NOMO-1 treated with dmso at 0.1 percent for 144 hours (cell line): ENCODE data around the gene HOOK2.
"Not testable (repeated sequence)": the region's sequence is repeated elsewhere in the genome, so short reads cannot be mapped to it uniquely, and the experiment has no call there.

Experiments used
- DNase-seq: peaks from one replicate; lab custom pipeline; 2025; ENCODE audit not compliant: unreplicated experiment; lab: John Stamatoyannopoulos, UW

HOOK2 gene

GRCh38 chr19:12774588-12775555 is at the start of gene HOOK2:
Gene HOOK2 (minus strand): TSS chr19:12775552. CDS start chr19:12775449, 103 bp downstream.
- no peak for DNase-seq

DNA sequence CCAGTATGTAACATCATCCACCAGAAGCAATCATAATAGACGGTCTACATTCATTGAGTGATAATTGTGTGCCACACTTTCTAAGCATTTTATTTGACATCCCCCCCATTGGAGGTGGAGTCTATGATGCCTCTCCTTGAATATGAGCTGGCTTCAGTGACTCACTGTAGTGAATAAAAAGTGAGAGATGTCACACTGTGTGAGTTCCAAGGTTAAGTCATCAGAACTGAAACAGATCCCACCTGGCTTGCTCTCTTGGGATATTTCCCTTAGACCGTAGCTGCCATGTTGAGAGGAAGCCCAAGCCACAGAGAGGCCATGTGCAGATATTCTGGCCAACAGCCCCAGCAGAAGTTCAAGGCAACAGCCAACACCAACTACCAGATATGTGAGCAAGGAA is 46.4 kb upstream of the HOOK2 start:
- no peak for DNase-seq

GRCh38 chr19:12817810-12818209 is 42.5 kb upstream of the HOOK2 start:
- DNase-seq, result not testable (repeated sequence)

- DNase-seq, result not testable (repeated sequence)
Measured at GRCh38 chr19:12817188-12817587, 41.8 kb upstream of the HOOK2 start.

DNA sequence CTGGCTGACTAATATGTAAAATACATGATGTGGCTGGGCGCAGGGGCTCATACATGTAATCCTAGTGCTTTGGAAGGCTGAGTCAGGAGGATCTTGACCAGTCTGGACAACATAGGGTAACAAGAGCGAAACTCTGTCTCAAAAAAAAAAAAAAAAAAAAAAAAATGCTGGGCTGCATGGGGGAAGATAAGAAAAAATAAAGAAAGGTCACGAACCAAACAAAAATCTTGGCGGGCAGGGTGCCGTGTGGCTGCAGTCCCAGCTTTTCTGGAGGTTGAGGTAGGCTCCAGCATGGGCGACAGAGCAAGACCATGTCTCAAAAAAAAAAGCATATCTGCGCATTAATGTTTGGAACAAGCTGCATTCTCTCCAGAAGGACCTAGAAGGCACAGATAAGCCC is 39.7 kb upstream of the HOOK2 start:
- no peak for DNase-seq

DNA sequence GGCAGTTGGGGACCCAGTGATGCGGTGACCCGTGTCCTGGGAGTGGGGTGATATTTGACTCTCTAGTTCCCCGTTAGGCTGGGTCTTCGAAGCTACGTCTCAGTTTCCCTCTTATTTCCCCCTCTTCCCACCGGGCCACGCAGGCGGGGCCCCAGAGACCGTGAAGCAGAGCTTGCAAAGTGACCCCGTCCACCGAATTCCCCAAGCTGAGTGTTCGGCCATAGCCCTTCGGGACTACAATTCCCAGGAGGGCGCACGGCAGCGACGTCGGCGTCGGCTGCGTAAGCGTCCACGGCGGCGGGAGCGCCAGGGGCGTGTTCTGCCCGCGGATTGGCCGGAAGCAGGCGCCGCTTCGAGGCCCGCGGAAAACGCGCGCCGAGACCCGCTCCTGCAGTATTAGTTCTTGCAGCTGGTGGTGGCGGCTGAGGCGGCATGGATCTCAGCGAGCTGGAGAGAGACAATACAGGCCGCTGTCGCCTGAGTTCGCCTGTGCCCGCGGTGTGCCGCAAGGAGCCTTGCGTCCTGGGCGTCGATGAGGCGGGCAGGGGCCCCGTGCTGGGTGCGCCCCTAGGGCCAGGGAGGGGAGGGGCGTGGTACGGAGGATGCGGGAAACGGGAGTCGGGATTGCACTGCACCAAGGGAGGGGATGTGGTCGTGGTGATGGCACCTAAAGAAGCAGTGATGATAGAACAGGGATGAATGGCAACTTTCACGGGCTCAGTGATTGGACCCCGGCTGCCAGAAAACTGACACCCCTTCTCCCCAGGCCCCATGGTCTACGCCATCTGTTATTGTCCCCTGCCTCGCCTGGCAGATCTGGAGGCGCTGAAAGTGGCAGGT is 31.1 kb upstream of the HOOK2 start, which contains the start of gene RNASEH2A:
TSS of gene RNASEH2A (plus strand) at position 343 of the 840 bp plus-strand sequence. CDS start at position 433, 90 bp downstream.
- peak; percentile 90 for DNase-seq

DNA sequence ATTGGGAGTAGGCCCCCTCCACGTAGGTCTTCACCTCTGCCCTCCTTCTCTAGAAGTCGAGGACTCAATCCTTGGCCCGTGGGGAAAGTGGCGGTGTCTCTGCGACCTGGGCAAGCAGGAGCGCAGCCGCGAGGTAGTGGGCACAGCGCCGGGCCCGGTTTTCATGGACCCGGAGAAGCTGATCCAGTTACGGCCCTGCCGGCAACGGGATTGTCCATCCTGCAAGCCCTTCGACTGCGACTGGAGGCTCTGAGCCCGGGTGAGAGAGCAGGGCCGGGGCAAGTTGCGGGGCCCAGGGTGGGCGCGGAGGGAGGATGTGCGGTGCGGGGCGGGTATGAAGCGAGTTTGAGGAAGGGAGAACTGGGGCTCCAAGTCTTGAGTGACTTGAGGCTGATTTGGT is 28.7 kb upstream of the HOOK2 start:
- DNase-seq, result no peak

GRCh38 chr19:12802267-12803106 is 27.1 kb upstream of the HOOK2 start:
- DNase-seq, result no peak

GRCh38 chr19:12801466-12802266 is 26.3 kb upstream of the HOOK2 start, which contains the start of the genes PRDX2 and THSD8:
Gene PRDX2 (minus strand): TSS chr19:12801800. CDS start chr19:12801261, 539 bp downstream.
Gene THSD8 (plus strand): TSS chr19:12802069. CDS start chr19:12802072, 3 bp downstream.
- DNase-seq, result peak; percentile 51

DNA sequence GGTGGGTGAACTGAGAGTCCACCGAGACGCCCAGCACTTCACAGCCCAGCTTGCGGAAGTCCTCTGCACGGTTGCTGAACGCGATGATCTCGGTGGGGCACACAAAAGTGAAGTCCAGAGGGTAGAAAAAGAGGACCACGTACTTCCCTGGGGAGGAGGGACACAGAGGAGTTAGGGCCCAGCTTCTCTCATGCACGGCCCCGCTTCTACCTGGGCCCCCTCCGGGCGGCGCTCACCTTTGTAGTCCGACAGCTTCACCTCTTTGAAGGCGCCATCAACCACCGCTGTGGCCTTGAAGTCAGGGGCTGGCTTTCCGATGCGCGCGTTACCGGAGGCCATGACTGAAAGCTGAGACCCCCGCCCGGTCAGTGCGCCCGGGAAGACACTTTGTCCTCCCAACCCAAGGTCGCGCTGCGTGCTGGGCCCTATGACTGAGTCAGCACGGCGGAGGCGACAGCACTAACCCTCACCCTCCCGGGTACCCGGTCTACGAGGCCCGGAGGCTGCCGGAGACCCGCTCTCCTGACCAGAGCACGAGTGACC is 25.6 kb upstream of the HOOK2 start:
- DNase-seq, result no peak

- DNase-seq, result no peak
Measured at GRCh38 chr19:12800466-12800770, 25.1 kb upstream of the HOOK2 start.

- no peak for DNase-seq
Measured at GRCh38 chr19:12799742-12800465, 24.6 kb upstream of the HOOK2 start.

DNA sequence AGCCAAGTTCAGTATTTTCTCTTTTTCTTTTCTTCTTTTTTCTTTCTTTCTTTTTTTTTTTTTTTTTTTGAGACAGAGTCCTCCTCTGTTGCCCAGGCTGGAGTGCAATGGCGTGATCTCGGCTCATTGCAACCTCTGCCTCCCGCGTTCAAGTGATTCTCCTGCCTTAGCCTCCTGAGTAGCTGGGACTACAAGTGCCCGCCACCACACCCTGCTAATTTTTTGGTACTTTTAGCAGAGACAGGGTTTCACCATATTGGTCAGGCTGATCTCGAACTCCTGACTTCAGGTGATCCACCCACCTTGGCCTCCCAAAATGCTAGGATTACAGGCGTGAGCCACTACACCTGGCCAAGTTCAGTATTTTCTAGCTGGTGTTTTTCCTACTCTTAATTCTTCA is 22.3 kb upstream of the HOOK2 start:
- not testable (repeated sequence) for DNase-seq

DNA sequence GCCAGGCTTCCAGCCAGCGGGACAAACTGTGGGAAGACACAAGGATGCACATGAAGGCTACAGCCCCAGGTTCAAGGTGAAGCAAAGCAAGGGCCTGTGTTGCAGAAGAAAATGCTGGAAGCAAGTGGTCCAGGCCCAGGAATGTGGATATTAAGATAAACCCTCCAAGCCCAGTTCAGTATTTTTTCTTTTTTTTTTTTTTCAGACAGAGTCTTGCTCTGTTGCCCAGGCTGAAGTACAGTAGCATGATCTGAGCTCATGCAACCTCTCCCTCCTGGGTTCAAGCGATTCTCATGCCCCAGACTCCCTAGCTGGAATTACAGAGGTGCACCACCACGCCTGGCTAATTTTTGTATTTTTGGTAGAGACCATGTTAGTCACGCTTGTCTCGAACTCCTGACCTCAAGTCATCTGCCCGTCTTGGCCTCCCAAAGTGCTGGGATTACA is 21.8 kb upstream of the HOOK2 start:
- no peak for DNase-seq

GRCh38 chr19:12796146-12797071 is 21.1 kb upstream of the HOOK2 start:
- DNase-seq, result peak; percentile 42

GRCh38 chr19:12794971-12795381 is 19.6 kb upstream of the HOOK2 start:
- no peak for DNase-seq

GRCh38 chr19:12794196-12794941 is 19.0 kb upstream of the HOOK2 start:
- no peak for DNase-seq
